ENCODE data around the gene NHLRC1. TPM values are rescaled to one million over a fixed set of nuclear protein-coding genes. Genes with fewer than 3 reads are reported as not detected.

The NHLRC1 gene
- total and polyA plus RNA-seq, 2 experiments from 2014 or later = 1.1 TPM

GRCh38 chr6:18088419-18089296 is 33.8 kb downstream of the NHLRC1 start:
- no peak overlapping the region for H3K4me2 ChIP-seq

GRCh38 chr6:18087396-18088165 is 34.9 kb downstream of the NHLRC1 start:
- H3K4me1 Mint-ChIP-seq = no peaks in the 10 kb centered on the region
- H3K27ac Mint-ChIP-seq = no peak overlapping the region
- Histone ChIP-seq H3K27me3 (ENCODE audit: insufficient read depth) (no peaks in the 10 kb centered on the region), H3K79me2 (replicated peaks; ENCODE audit: insufficient read depth) (no peaks in the 10 kb centered on the region), H3K4me2 (no peak overlapping the region), H4K20me1 (replicated peaks; ENCODE audit: insufficient read depth) (no peaks in the 10 kb centered on the region), H3K4me3 (no peak overlapping the region), H3K27ac (ENCODE audit: low read depth) (no peak overlapping the region), H2AFZ (peak overlapping the region; percentile 38), H3K36me3 (ENCODE audit: insufficient read depth) (no peaks in the 10 kb centered on the region; the same call in 1 of the 2 replicates), H3K4me1 (ENCODE audit: insufficient read depth) (no peaks in the 10 kb centered on the region), H3F3A (replicated peaks; ENCODE audit: low read depth) (no peaks in the 10 kb centered on the region), H3K9me2 (ENCODE audit: insufficient read depth) (no peaks in the 10 kb centered on the region)
- H3K4me3 Mint-ChIP-seq = no peak overlapping the region
- peaks cover 11% of the 10 kb centered on the region; the same call in 2 of the 3 replicates for H3K36me3 Mint-ChIP-seq (ENCODE audit: low read depth)
- TF ChIP-seq JUNB (IDR thresholded peaks at IDR 0.05; ENCODE audit: unreplicated experiment) (no peak), REST (IDR thresholded peaks at IDR 0.05; ENCODE audit: unreplicated experiment) (no peak), STAT1 (IDR thresholded peaks at IDR 0.05; ENCODE audit: unreplicated experiment) (no peak), ZNF114 (CRISPR knock-in tag; IDR thresholded peaks at IDR 0.05) (no peak), NANOG (IDR thresholded peaks at IDR 0.05; ENCODE audit: borderline replicate concordance) (no peak)
- ATAC-seq (no peak), DNase-seq (ENCODE audit: low spot score) (no peak)
- H3K27me3 Mint-ChIP-seq (ENCODE audit: insufficient read depth, low read depth, poor library complexity) = peaks cover 5% of the 10 kb centered on the region
- H3K9me3 Mint-ChIP-seq = peaks cover 15% of the 10 kb centered on the region; the same call in 2 of the 3 replicates

More at GRCh38 chr6:18088419-18089296, 33.8 kb downstream of the NHLRC1 start:
- TF ChIP-seq CREB1 (CRISPR knock-in tag; IDR thresholded peaks at IDR 0.05; ENCODE audit: low read depth) (no peak), POLR2AphosphoS5 (IDR thresholded peaks at IDR 0.05; ENCODE audit: low read depth) (no peak)
- Mint-ChIP-seq H3K27me3 (ENCODE audit: insufficient read depth, low read depth, poor library complexity) (peaks cover 5% of the 10 kb centered on the region), H3K27ac (no peak overlapping the region), H3K9me3 (peaks cover 15% of the 10 kb centered on the region; the same call in 2 of the 3 replicates), H3K4me1 (no peaks in the 10 kb centered on the region), H3K4me3 (no peak overlapping the region), H3K36me3 (ENCODE audit: low read depth) (peaks cover 11% of the 10 kb centered on the region; the same call in 2 of the 3 replicates)
- Histone ChIP-seq H3K27ac (ENCODE audit: low read depth) (no peak overlapping the region), H3K4me3 (no peak overlapping the region), H3K27me3 (ENCODE audit: insufficient read depth) (no peaks in the 10 kb centered on the region), H3K36me3 (ENCODE audit: insufficient read depth) (no peaks in the 10 kb centered on the region; the same call in 1 of the 2 replicates), H4K20me1 (replicated peaks; ENCODE audit: insufficient read depth) (no peaks in the 10 kb centered on the region), H3K79me2 (replicated peaks; ENCODE audit: insufficient read depth) (no peaks in the 10 kb centered on the region), H3F3A (replicated peaks; ENCODE audit: low read depth) (no peaks in the 10 kb centered on the region), H2AFZ (no peak overlapping the region; the same call in 1 of the 2 replicates), H3K9me2 (ENCODE audit: insufficient read depth) (no peaks in the 10 kb centered on the region), H3K4me1 (ENCODE audit: insufficient read depth) (no peaks in the 10 kb centered on the region)
- ATAC-seq (no peak), DNase-seq (ENCODE audit: low spot score) (no peak)

All from GM23338 (cell line).